Left forelimb (tissue), 1 donor: ENCODE measurements around the gene COL4A2.
"Not testable (repeated sequence)": the region's sequence is repeated elsewhere in the genome, so short reads cannot be mapped to it uniquely, and the experiment has no call there.

Source experiments
- DNase-seq: peaks from one replicate; pipeline ENCODE4 v3.0.0-alpha.2; 2018; ENCODE audit warnings: low spot score

COL4A2 gene

DNA sequence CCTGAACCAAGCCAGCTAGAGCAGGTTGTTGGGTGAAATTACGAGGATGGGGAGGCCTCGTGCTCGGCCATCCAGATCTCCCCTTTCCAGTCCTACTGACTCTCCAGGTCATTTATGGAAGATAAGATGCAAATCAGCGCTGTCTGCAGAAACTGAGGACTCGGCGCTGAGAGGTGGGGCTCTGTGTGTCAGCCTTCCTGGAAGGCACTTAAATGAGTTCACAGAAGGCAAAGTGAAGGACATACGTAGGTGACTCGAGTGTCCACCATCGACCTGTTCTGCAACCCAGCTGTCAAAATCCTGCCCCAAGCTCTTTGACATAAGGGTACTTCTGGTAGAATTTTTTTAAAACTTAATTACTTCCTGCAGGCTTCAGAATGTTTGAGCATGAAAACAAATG is 168.0 kb downstream of the COL4A2 start:
- DNase-seq: no peak

GRCh38 chr13:110475550-110476219 is 168.6 kb downstream of the COL4A2 start:
- DNase-seq: no peak

- DNase-seq: no peak
Observed at GRCh38 chr13:110476220-110476617, 169.1 kb downstream of the COL4A2 start.

DNA sequence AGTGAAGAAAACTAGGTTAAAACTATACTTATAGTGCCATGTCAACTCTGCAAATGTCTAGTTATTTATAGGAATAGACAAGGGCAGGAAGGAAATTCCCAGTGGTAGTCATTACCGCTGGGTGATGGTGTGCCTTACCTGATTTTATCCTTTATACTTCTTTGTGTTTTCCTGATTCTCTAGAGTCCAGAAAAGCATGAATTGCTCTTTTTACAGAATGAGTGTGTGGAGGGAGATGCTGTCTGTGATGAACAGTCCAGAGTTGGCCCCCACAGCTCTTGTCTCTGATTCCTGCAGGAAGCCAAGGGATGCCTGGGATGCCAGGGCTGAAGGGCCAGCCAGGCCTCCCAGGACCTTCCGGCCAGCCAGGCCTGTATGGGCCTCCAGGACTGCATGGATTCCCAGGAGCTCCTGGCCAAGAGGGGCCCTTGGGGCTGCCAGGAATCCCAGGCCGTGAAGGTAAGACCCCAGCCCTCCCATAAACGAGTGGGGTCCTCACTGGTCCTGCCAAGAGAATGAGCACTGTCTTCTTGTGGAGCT is 170.7 kb downstream of the COL4A2 start:
- DNase-seq: no peak

DNA sequence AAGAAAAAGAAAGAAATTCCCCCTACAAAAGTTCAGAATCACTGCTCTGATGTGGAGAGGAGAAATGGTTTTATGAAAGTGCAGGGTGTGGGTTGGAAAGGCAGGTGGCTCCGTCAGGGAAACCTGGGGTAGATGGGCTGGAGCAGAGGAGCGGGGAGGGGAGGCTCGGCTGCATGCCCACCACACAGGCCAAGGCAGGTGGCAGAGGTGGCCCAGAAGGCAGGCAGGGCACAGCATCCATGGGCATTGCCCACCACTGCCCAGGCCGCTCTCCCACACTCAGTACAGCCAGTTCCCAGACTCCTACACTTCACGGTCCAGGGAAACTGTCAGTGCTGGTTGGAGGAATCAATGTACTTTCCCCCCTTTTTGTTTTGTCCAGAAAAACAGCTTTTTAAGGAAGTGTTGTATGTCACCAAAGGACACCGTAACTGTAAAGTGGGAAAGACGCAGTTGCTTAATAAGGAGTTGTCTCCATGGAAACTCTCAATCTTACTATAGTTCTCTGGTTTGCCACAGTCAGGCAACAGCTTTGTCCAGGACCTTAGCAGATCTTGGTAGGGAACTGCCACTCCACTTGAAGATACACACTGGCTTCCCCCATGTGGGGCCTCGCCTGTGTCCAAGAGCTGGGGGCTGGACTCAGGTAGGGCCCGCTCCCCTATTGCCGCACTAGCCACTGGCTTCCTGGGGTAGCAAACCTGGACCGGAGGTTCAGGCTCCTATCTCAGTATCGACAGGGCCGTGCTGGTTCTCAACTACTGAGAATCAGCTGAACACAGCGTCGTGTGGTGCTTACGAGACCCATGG is 171.5 kb downstream of the COL4A2 start:
- no peak for DNase-seq

GRCh38 chr13:110479215-110479545 is 172.1 kb downstream of the COL4A2 start:
- DNase-seq: no peak

DNA sequence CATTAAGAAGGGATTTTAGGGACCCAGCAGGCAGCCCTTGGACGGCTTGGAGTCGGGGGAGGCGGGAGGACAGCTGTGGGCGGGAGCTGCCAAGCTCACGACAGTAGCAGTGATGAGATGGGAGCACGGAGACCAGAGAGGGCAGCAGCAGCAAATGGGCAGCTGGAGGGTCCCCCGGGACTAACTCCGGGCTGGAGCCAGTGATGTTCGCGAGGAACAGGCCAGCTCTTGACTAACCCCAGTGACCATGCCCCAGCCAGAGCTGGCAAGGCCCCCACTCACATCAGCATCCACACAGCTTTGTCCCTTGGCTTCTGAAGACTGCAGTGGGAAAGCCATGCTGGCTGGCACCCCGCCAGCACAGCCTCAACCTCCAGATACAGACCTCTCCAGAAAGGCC is 172.6 kb downstream of the COL4A2 start:
- DNase-seq: no peak

- no peak for DNase-seq
Observed at GRCh38 chr13:110480161-110480560, 173.1 kb downstream of the COL4A2 start.

- DNase-seq: no peak
Observed at GRCh38 chr13:110483386-110483968, 176.4 kb downstream of the COL4A2 start.

DNA sequence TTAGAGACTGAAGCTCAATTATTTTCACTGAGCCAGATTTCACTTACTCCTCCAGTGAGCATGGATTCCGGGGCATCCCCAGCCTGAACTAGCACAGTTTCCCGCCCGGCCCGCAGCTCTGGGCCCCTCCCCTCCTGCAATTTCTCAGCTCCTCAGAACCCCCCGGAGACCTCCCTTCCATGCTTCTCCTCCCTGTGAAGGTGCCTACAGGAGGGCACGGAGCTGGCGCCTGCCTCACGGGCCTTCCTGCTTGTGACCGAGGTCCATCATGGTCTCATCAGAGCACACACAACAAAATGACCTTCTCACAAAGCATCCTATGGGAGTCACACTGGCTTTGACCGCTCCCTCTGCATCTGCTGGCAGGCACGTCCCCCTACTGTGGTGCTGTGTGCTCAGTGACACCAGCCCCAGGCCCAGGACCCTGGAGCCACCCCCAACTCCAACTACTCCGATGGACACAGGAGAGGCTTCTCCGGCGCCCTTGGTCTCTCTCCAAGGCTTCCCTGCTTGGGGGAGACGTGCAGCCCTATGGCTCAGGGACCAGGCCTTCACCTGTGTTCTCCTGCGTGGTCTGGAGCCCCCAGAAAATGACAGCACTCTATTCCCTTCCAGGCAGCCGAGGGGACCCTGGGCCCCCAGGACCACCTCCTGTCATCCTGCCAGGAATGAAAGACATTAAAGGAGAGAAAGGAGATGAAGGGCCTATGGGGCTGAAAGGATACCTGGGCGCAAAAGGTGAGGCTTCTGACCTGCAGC is 177.4 kb downstream of the COL4A2 start:
- DNase-seq: no peak

DNA sequence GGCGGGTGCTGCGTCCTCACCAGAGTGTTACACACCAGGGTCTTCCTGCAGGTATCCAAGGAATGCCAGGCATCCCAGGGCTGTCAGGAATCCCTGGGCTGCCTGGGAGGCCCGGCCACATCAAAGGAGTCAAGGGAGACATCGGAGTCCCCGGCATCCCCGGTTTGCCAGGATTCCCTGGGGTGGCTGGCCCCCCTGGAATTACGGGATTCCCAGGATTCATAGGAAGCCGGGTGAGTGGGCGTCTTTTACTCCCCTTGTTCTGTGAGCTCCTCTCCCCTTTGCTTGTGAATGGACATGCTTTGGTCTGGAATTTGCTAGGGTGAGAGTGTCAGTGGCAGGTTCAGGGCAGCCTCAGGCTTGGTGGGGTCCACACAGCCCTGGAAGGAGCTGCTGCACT is 178.5 kb downstream of the COL4A2 start:
- DNase-seq: no peak

GRCh38 chr13:110486061-110486715 is 179.1 kb downstream of the COL4A2 start:
- no peak for DNase-seq

GRCh38 chr13:110486880-110487279 is 179.8 kb downstream of the COL4A2 start:
- DNase-seq: not testable (repeated sequence)

GRCh38 chr13:110490009-110490770 is 183.1 kb downstream of the COL4A2 start:
- no peak for DNase-seq

GRCh38 chr13:110491869-110492678 is 185.0 kb downstream of the COL4A2 start:
- no peak for DNase-seq

DNA sequence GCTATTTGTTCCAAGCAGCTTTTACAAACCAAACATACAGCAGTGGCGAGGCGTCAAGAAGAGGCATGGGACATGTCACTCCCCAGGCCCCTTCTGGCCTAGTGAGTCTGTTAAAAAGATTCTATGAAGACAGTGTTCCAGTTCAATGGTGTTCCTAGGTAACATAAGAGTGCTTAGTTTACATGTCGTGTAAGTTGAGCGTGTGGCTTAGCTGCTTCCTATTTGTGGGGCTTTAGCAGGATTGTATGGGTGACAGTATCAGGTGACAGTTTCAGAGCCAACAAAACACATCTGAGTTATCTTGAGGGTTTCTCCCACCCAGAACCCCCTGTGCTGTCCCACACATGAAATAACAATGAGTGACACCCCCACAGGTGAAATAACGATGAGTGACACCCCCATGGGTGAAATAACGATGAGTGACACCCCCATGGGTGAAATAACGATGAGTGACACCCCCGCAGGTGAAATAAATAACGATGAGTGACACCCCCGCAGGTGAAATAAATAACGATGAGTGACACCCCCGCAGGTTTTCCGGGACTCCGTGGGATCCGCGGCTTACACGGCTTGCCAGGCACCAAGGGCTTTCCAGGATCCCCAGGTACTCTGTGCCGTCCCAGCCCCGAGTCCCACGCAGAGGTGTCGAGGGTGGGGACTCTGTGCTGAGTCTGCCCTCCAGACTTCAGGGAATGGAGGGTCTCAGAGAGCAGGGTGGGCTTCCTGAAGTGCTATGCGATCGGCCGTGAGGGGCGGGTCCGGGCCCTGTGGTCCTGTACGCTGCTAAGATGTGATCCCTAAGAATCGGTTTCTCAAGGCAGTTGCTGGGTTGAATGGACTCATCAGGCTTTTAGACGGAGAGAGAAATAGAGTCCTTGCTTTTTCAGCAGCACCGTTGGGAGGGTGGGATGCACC is 185.9 kb downstream of the COL4A2 start:
- no peak for DNase-seq

DNA sequence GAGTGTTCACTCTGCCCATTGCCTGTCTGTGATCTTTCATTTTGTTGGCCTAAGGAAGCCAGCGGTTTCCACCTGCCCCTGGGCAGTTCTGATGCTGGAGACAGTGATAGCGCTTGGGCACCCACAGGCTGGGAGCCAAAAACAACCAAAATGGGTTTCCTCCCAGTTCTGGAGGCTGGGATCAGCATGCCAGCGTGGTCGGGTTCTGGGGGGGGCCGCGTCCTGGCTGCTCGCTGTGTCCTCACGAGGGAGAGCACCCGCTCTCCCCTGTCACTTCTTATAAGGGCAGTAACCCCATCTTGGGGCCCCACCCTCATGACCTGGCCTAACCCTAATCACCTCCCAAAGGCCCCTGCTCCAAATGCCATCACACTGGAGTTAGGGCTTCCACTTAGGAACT is 186.5 kb downstream of the COL4A2 start:
- no peak for DNase-seq

- DNase-seq: no peak
Observed at GRCh38 chr13:110495376-110495775, 188.3 kb downstream of the COL4A2 start.

GRCh38 chr13:110495881-110496280 is 188.8 kb downstream of the COL4A2 start:
- no peak for DNase-seq
